Stimulated activated CD4-positive, alpha-beta T cell treated with anti-CD3 and anti-CD28 coated beads, Interleukin-15, amount 100 ng/mL, for 24 hours (primary cell): ENCODE data around the gene ACACB.

Experiments used
- DNase-seq: peaks from one replicate; pipeline ENCODE4 v3.0.0-alpha.2; 2020

Gene ACACB

GRCh38 chr12:109261087-109261486 lies 144.7 kb downstream of the ACACB start:
- DNase-seq, result no peak

GRCh38 chr12:109261939-109262338 lies 145.6 kb downstream of the ACACB start:
- DNase-seq, result no peak

GRCh38 chr12:109263439-109263838 lies 147.1 kb downstream of the ACACB start:
- no peak for DNase-seq

GRCh38 chr12:109264095-109264942 lies 147.9 kb downstream of the ACACB start:
- peak; percentile 70 for DNase-seq

GRCh38 chr12:109264943-109265650 lies 148.7 kb downstream of the ACACB start:
- no peak for DNase-seq

- DNase-seq, result no peak
These were observed 149.9 kb downstream of the ACACB start for GRCh38 chr12:109266106-109266879.

GRCh38 chr12:109267361-109267760 lies 151.0 kb downstream of the ACACB start:
- DNase-seq, result no peak

- DNase-seq, result no peak
These were observed 152.5 kb downstream of the ACACB start for GRCh38 chr12:109268896-109269295.

GRCh38 chr12:109269428-109269827 lies 153.0 kb downstream of the ACACB start:
- no peak for DNase-seq

GRCh38 chr12:109270494-109270893 lies 154.1 kb downstream of the ACACB start:
- no peak for DNase-seq

- DNase-seq, result no peak
These were observed 155.0 kb downstream of the ACACB start for GRCh38 chr12:109271418-109271817.

- no peak for DNase-seq
These were observed 157.0 kb downstream of the ACACB start for GRCh38 chr12:109273354-109273753.

- no peak for DNase-seq
These were observed 158.0 kb downstream of the ACACB start for GRCh38 chr12:109274381-109274780.

- DNase-seq, result no peak
These were observed 158.8 kb downstream of the ACACB start for GRCh38 chr12:109275173-109275572.

- no peak for DNase-seq
These were observed 159.8 kb downstream of the ACACB start for GRCh38 chr12:109276160-109276559.

GRCh38 chr12:109277255-109277898 lies 161.0 kb downstream of the ACACB start:
- no peak for DNase-seq

GRCh38 chr12:109277899-109278762 lies 161.7 kb downstream of the ACACB start:
- no peak for DNase-seq

GRCh38 chr12:109278912-109279311 lies 162.5 kb downstream of the ACACB start:
- DNase-seq, result no peak

- DNase-seq, result no peak
These were observed 163.1 kb downstream of the ACACB start for GRCh38 chr12:109279525-109279924.

GRCh38 chr12:109281452-109281851 lies 165.1 kb downstream of the ACACB start:
- no peak for DNase-seq

GRCh38 chr12:109284392-109284791 lies 168.0 kb downstream of the ACACB start:
- DNase-seq, result no peak

- no peak for DNase-seq
These were observed 169.9 kb downstream of the ACACB start for GRCh38 chr12:109286252-109286651.
